ENCODE measurements around the gene ARAP2. TPM values are rescaled to one million over a fixed set of nuclear protein-coding genes. Genes with fewer than 3 reads are reported as not detected.

Gene ARAP2
- total RNA-seq, 1 experiment from 2014 or later, result 12.0 TPM

GRCh38 chr4:36051634-36052033, 192.7 kb downstream of the ARAP2 start:
- Mint-ChIP-seq H3K36me3 (ENCODE audit: insufficient read depth, unreplicated experiment) (no peaks in the 10 kb centered on the region), H3K27me3 (ENCODE audit: insufficient read depth, unreplicated experiment) (no peaks in the 10 kb centered on the region), H3K27ac (ENCODE audit: low read depth, unreplicated experiment) (no peak overlapping the region), H3K9me3 (ENCODE audit: unreplicated experiment) (no peaks in the 10 kb centered on the region), H3K4me3 (ENCODE audit: unreplicated experiment) (no peak overlapping the region), H3K4me1 (ENCODE audit: insufficient read depth, unreplicated experiment) (no peaks in the 10 kb centered on the region)
- no peak for TF ChIP-seq CTCF (IDR thresholded peaks at IDR 0.05; ENCODE audit: unreplicated experiment)
- ChIA-PET POLR2A (interaction anchor here (0.7 kb wide), 1 partner anchor 77 kb away, joined by 3 read pairs; no protein-coding TSS in a partner anchor), CTCF (interaction anchor here (0.6 kb wide), 1 partner anchor 348 kb away, joined by 4 read pairs; no protein-coding TSS in a partner anchor)
- intact Hi-C loops (cut with micrococcal nuclease), result no loop called here
- BruUV-seq (replicated peaks), result no TSS peak
- no peak for DNase-seq (ENCODE audit: unreplicated experiment)

- Mint-ChIP-seq H3K4me1 (ENCODE audit: insufficient read depth, unreplicated experiment) (no peaks in the 10 kb centered on the region), H3K36me3 (ENCODE audit: insufficient read depth, unreplicated experiment) (peaks cover 5% of the 10 kb centered on the region), H3K27me3 (ENCODE audit: insufficient read depth, unreplicated experiment) (no peaks in the 10 kb centered on the region), H3K9me3 (ENCODE audit: unreplicated experiment) (no peaks in the 10 kb centered on the region), H3K27ac (ENCODE audit: low read depth, unreplicated experiment) (no peak overlapping the region), H3K4me3 (ENCODE audit: unreplicated experiment) (no peak overlapping the region)
- intact Hi-C loops (cut with micrococcal nuclease), result no loop called here
- TF ChIP-seq CTCF (IDR thresholded peaks at IDR 0.05; ENCODE audit: unreplicated experiment), result no peak
- DNase-seq (ENCODE audit: unreplicated experiment), result no peak
- no TSS peak for BruUV-seq (replicated peaks)
- POLR2A ChIA-PET, result interaction anchor here (0.6 kb wide), 1 partner anchor 153 kb away, joined by 3 read pairs; no protein-coding TSS in a partner anchor
- CTCF ChIA-PET, result no interaction called here
Observed at GRCh38 chr4:36046026-36046425, 198.3 kb downstream of the ARAP2 start.

GRCh38 chr4:36043901-36044300, 200.4 kb downstream of the ARAP2 start:
- Mint-ChIP-seq H3K4me1 (ENCODE audit: insufficient read depth, unreplicated experiment) (no peaks in the 10 kb centered on the region), H3K4me3 (ENCODE audit: unreplicated experiment) (no peak overlapping the region), H3K36me3 (ENCODE audit: insufficient read depth, unreplicated experiment) (peaks cover 5% of the 10 kb centered on the region), H3K9me3 (ENCODE audit: unreplicated experiment) (no peaks in the 10 kb centered on the region), H3K27me3 (ENCODE audit: insufficient read depth, unreplicated experiment) (no peaks in the 10 kb centered on the region), H3K27ac (ENCODE audit: low read depth, unreplicated experiment) (no peak overlapping the region)
- ChIA-PET CTCF (no interaction called here), POLR2A (no interaction called here)
- intact Hi-C loops (cut with micrococcal nuclease), result no loop called here
- TF ChIP-seq CTCF (IDR thresholded peaks at IDR 0.05; ENCODE audit: unreplicated experiment), result no peak
- BruUV-seq (replicated peaks), result no TSS peak
- no peak for DNase-seq (ENCODE audit: unreplicated experiment)

- DNase-seq (ENCODE audit: unreplicated experiment), result no peak
- no TSS peak for BruUV-seq (replicated peaks)
Observed at GRCh38 chr4:36043241-36043640, 201.1 kb downstream of the ARAP2 start.

More at GRCh38 chr4:36043241-36043640, 201.1 kb downstream of the ARAP2 start:
- Mint-ChIP-seq H3K4me3 (ENCODE audit: unreplicated experiment) (no peak overlapping the region), H3K9me3 (ENCODE audit: unreplicated experiment) (no peaks in the 10 kb centered on the region), H3K27ac (ENCODE audit: low read depth, unreplicated experiment) (no peak overlapping the region), H3K36me3 (ENCODE audit: insufficient read depth, unreplicated experiment) (peaks cover 5% of the 10 kb centered on the region), H3K4me1 (ENCODE audit: insufficient read depth, unreplicated experiment) (no peaks in the 10 kb centered on the region), H3K27me3 (ENCODE audit: insufficient read depth, unreplicated experiment) (no peaks in the 10 kb centered on the region)
- intact Hi-C loops (cut with micrococcal nuclease), result no loop called here
- POLR2A ChIA-PET, result no interaction called here
- no peak for TF ChIP-seq CTCF (IDR thresholded peaks at IDR 0.05; ENCODE audit: unreplicated experiment)
- CTCF ChIA-PET, result no interaction called here

Data from MCF 10A (cell line).